MCF 10A (cell line): ENCODE data around the gene PPM1E. TPM values are rescaled to one million over a fixed set of nuclear protein-coding genes. Genes with fewer than 3 reads are reported as not detected.

Experiments used
- BruUV-seq: library from RNA; stranded (reverse); fragments of 400-500 nt; replicated peaks from 2 replicates; lab custom pipeline; 2021; lab: Mats Ljungman, UMichigan
- CTCF ChIA-PET: fragments of 300-600 bp; sonication (Branson Sonifier 250); formaldehyde crosslinking; extraction: SDS; loops from one replicate; lab custom pipeline; 2021; ENCODE audit warnings: antibody characterized with exemption, inconsistent platforms; lab: Yijun Ruan, JAX
- POLR2A ChIA-PET: fragments of 300-600, 350-650 bp; sonication (Branson Sonifier 250); formaldehyde crosslinking; extraction: SDS; loops from one replicate; lab custom pipeline; 2020; ENCODE audit warnings: antibody characterized with exemption, inconsistent platforms; lab: Yijun Ruan, JAX
- DNase-seq: peaks from one replicate; pipeline ENCODE4 v3.0.0-alpha.2; 2018; ENCODE audit not compliant: unreplicated experiment
- H3K27ac Mint-ChIP-seq: one replicate; pipeline ENCODE4 v1.8.0; 2022; ENCODE audit warnings: mild to moderate bottlenecking, low read depth, mixed read lengths; ENCODE audit not compliant: unreplicated experiment
- H3K27me3 Mint-ChIP-seq: one replicate; pipeline ENCODE4 v1.8.0; 2022; ENCODE audit warnings: mixed read lengths; ENCODE audit not compliant: insufficient read depth, unreplicated experiment
- H3K36me3 Mint-ChIP-seq: one replicate; pipeline ENCODE4 v1.8.0; 2022; ENCODE audit warnings: mild to moderate bottlenecking, moderate library complexity, mixed read lengths; ENCODE audit not compliant: insufficient read depth, unreplicated experiment
- H3K4me1 Mint-ChIP-seq: one replicate; pipeline ENCODE4 v1.8.0; 2022; ENCODE audit warnings: mixed read lengths; ENCODE audit not compliant: insufficient read depth, unreplicated experiment
- H3K4me3 Mint-ChIP-seq: one replicate; pipeline ENCODE4 v1.8.0; 2022; ENCODE audit warnings: mild to moderate bottlenecking, moderate library complexity, mixed read lengths; ENCODE audit not compliant: unreplicated experiment
- H3K9me3 Mint-ChIP-seq: one replicate; pipeline ENCODE4 v1.8.0; 2022; ENCODE audit warnings: mixed read lengths; ENCODE audit not compliant: unreplicated experiment
- intact Hi-C: fragments of 100-400 bp; cut with micrococcal nuclease; formaldehyde crosslinking; loops from 2 replicates; pipeline ENCODE4 v1.14.1; 2022
- total RNA-seq: library from RNA; stranded (reverse); gene quantifications from 2 replicates; pipeline ENCODE4 v1.2.3, GENCODE V29; 2022
- TF ChIP-seq, protein P1 (sequence below): fragments of 200-600 bp; IDR thresholded peaks from one replicate; pipeline ENCODE4 v1.8.0; 2022; ENCODE audit warnings: antibody characterized with exemption, mild to moderate bottlenecking; ENCODE audit not compliant: unreplicated experiment

PPM1E gene
- total RNA-seq, 1 experiment from 2014 or later, result 0.65 TPM

GRCh38 chr17:58802188-58802587, 46.5 kb downstream of the PPM1E start:
- CTCF ChIA-PET, result no interaction called here
- H3K4me1 Mint-ChIP-seq, result no peaks in the 10 kb centered on the region
- TF ChIP-seq, protein P1, sequence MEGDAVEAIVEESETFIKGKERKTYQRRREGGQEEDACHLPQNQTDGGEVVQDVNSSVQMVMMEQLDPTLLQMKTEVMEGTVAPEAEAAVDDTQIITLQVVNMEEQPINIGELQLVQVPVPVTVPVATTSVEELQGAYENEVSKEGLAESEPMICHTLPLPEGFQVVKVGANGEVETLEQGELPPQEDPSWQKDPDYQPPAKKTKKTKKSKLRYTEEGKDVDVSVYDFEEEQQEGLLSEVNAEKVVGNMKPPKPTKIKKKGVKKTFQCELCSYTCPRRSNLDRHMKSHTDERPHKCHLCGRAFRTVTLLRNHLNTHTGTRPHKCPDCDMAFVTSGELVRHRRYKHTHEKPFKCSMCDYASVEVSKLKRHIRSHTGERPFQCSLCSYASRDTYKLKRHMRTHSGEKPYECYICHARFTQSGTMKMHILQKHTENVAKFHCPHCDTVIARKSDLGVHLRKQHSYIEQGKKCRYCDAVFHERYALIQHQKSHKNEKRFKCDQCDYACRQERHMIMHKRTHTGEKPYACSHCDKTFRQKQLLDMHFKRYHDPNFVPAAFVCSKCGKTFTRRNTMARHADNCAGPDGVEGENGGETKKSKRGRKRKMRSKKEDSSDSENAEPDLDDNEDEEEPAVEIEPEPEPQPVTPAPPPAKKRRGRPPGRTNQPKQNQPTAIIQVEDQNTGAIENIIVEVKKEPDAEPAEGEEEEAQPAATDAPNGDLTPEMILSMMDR, result no peak
- POLR2A ChIA-PET, result interaction anchor here (0.7 kb wide), 2 partner anchors 11 kb away, joined by 3 read pairs; no protein-coding TSS in a partner anchor
- intact Hi-C loops, result no loop called here
- BruUV-seq, result no TSS peak
- no peak overlapping the region for H3K27ac Mint-ChIP-seq
- H3K36me3 Mint-ChIP-seq, result peaks cover 6% of the 10 kb centered on the region
- no peak overlapping the region for H3K4me3 Mint-ChIP-seq
- no peak for DNase-seq
- no peaks in the 10 kb centered on the region for H3K9me3 Mint-ChIP-seq
- no peaks in the 10 kb centered on the region for H3K27me3 Mint-ChIP-seq

- no peaks in the 10 kb centered on the region for H3K36me3 Mint-ChIP-seq
- BruUV-seq, result no TSS peak
- H3K27me3 Mint-ChIP-seq, result no peaks in the 10 kb centered on the region
- H3K4me3 Mint-ChIP-seq, result no peak overlapping the region
- H3K9me3 Mint-ChIP-seq, result no peaks in the 10 kb centered on the region
- intact Hi-C loops, result no loop called here
- POLR2A ChIA-PET, result interaction anchor here (0.7 kb wide), 1 partner anchor 415 kb away, joined by 3 read pairs; no protein-coding TSS in a partner anchor
- no peaks in the 10 kb centered on the region for H3K4me1 Mint-ChIP-seq
- CTCF ChIA-PET, result no interaction called here
- no peak overlapping the region for H3K27ac Mint-ChIP-seq
- no peak for DNase-seq
- TF ChIP-seq, protein P1, result no peak
Observed at GRCh38 chr17:58806046-58806445, 50.4 kb downstream of the PPM1E start.

GRCh38 chr17:58808609-58809563, 53.2 kb downstream of the PPM1E start:
- Mint-ChIP-seq H3K36me3 (no peaks in the 10 kb centered on the region), H3K27ac (no peak overlapping the region), H3K9me3 (no peaks in the 10 kb centered on the region), H3K4me3 (no peak overlapping the region), H3K4me1 (no peaks in the 10 kb centered on the region), H3K27me3 (no peaks in the 10 kb centered on the region)
- TF ChIP-seq, protein P1, result no peak
- DNase-seq, result no peak
- ChIA-PET CTCF (no interaction called here), POLR2A (interaction anchor here (0.7 to 1.6 kb wide), 2 partner anchors 8 to 12 kb away, joined by 3 to 4 read pairs; no protein-coding TSS in a partner anchor)
- intact Hi-C loops, result no loop called here
- no TSS peak for BruUV-seq

- Mint-ChIP-seq H3K4me1 (no peaks in the 10 kb centered on the region), H3K9me3 (no peaks in the 10 kb centered on the region), H3K36me3 (no peaks in the 10 kb centered on the region), H3K27me3 (no peaks in the 10 kb centered on the region), H3K4me3 (no peak overlapping the region), H3K27ac (no peak overlapping the region)
- POLR2A ChIA-PET, result interaction anchor here (1.6 kb wide), 1 partner anchor 9 kb away, joined by 4 read pairs; no protein-coding TSS in a partner anchor
- intact Hi-C loops, result no loop called here
- no peak for DNase-seq
- TF ChIP-seq, protein P1, result no peak
- CTCF ChIA-PET, result no interaction called here
- no TSS peak for BruUV-seq
Observed at GRCh38 chr17:58809564-58809936, 53.9 kb downstream of the PPM1E start.
